DOHH2 (cell line): ENCODE results near the gene DEAF1.

ENCODE experiments used
- CTCF ChIP-seq: fragments of 200-600 bp; sonication (generic); IDR thresholded peaks from one replicate; pipeline ENCODE4 v1.5.1; 2014; ENCODE audit warnings: antibody characterized with exemption, mild to moderate bottlenecking, low read depth, low read length; ENCODE audit not compliant: poor library complexity, severe bottlenecking
- EZH2phosphoT487 ChIP-seq: fragments of 200-600 bp; sonication (generic); IDR thresholded peaks from 2 replicates; pipeline ENCODE4 v1.6.1; 2017; ENCODE audit warnings: borderline replicate concordance, mild to moderate bottlenecking, antibody characterized with exemption, low read length, moderate library complexity, mixed read lengths

- TF ChIP-seq CTCF (no peak), EZH2phosphoT487 (no peak)
Measured at GRCh38 chr11:728901-729491, 34.0 kb upstream of the DEAF1 start.
